GM23338 (cell line): Measurements from ENCODE around the gene MATN3. TPM values are rescaled to one million over a fixed set of nuclear protein-coding genes. Genes with fewer than 3 reads are reported as not detected.

ENCODE experiments used
- ATAC-seq: fragments of 200-7000 bp; cut with Tn5 transposase; 3 replicates; pipeline ENCODE4 v1.9.1; 2020
- DNase-seq: peaks from one replicate; pipeline ENCODE4 v3.0.0-alpha.2; 2015; ENCODE audit warnings: low spot score
- H2AFZ ChIP-seq: fragments of 200-600 bp; sonication (generic); 2 replicates; pipeline ENCODE4 v1.8.0; 2016; ENCODE audit warnings: antibody characterized with exemption, mild to moderate bottlenecking, moderate library complexity
- H3F3A ChIP-seq: fragments of 200-600 bp; sonication (generic); replicated peaks from 2 replicates; pipeline ENCODE4 v1.8.0; 2017; ENCODE audit warnings: antibody characterized with exemption, mixed run types, low read depth
- H3K27ac ChIP-seq: fragments of 200-600 bp; sonication (generic); 2 replicates; pipeline ENCODE4 v1.6.1; 2016; ENCODE audit warnings: low read depth
- H3K27me3 ChIP-seq: fragments of 200-600 bp; sonication (generic); 2 replicates; pipeline ENCODE4 v1.8.0; 2016; ENCODE audit warnings: mild to moderate bottlenecking, mixed run types, moderate library complexity; ENCODE audit not compliant: insufficient read depth
- H3K36me3 ChIP-seq: fragments of 200-600 bp; sonication (generic); 2 replicates; pipeline ENCODE4 v1.8.0; 2016; ENCODE audit warnings: mild to moderate bottlenecking; ENCODE audit not compliant: insufficient read depth
- H3K4me1 ChIP-seq: fragments of 200-600 bp; sonication (generic); 2 replicates; pipeline ENCODE4 v1.8.0; 2016; ENCODE audit warnings: mild to moderate bottlenecking, moderate library complexity; ENCODE audit not compliant: insufficient read depth
- H3K4me2 ChIP-seq: fragments of 200-600 bp; sonication (generic); 2 replicates; pipeline ENCODE4 v1.7.1; 2017; ENCODE audit warnings: mixed run types
- H3K4me3 ChIP-seq: fragments of 200-600 bp; sonication (generic); 2 replicates; pipeline ENCODE4 v1.6.1; 2016; ENCODE audit warnings: mixed run types
- H3K79me2 ChIP-seq: fragments of 200-600 bp; sonication (generic); replicated peaks from 2 replicates; pipeline ENCODE4 v1.8.0; 2017; ENCODE audit warnings: mild to moderate bottlenecking; ENCODE audit not compliant: insufficient read depth
- H3K9me2 ChIP-seq: fragments of 200-600 bp; sonication (generic); 2 replicates; pipeline ENCODE4 v1.8.0; 2017; ENCODE audit not compliant: insufficient read depth
- H4K20me1 ChIP-seq: fragments of 200-600 bp; sonication (generic); replicated peaks from 2 replicates; pipeline ENCODE4 v1.8.0; 2017; ENCODE audit warnings: mild to moderate bottlenecking; ENCODE audit not compliant: insufficient read depth
- H3K27ac Mint-ChIP-seq: 2 replicates; pipeline ENCODE4 v1.8.0; 2020; ENCODE audit warnings: inconsistent platforms, mild to moderate bottlenecking, moderate library complexity, mixed read lengths
- H3K27me3 Mint-ChIP-seq: 3 replicates; pipeline ENCODE4 v1.8.0; 2022; ENCODE audit warnings: low read depth, mild to moderate bottlenecking, moderate library complexity, mixed read lengths, inconsistent platforms; ENCODE audit not compliant: insufficient read depth, poor library complexity
- H3K36me3 Mint-ChIP-seq: 3 replicates; pipeline ENCODE4 v1.8.0; 2021; ENCODE audit warnings: low read depth, mild to moderate bottlenecking, inconsistent platforms, moderate library complexity, mixed read lengths
- H3K4me1 Mint-ChIP-seq: 3 replicates; pipeline ENCODE4 v1.8.0; 2020; ENCODE audit warnings: mild to moderate bottlenecking, inconsistent platforms, mixed read lengths
- H3K4me3 Mint-ChIP-seq: 3 replicates; pipeline ENCODE4 v1.8.0; 2021; ENCODE audit warnings: moderate library complexity, mild to moderate bottlenecking, inconsistent platforms, mixed read lengths
- H3K9me3 Mint-ChIP-seq: 3 replicates; pipeline ENCODE4 v1.8.0; 2020; ENCODE audit warnings: moderate library complexity, mild to moderate bottlenecking, inconsistent platforms, mixed read lengths
- CREB1 ChIP-seq: fragments of 250-450 bp; sonication (Bioruptor Pico); IDR thresholded peaks from 2 replicates; pipeline ENCODE4 v1.5.0; 2020; ENCODE audit warnings: low read depth, mild to moderate bottlenecking, moderate library complexity
- EZH2 ChIP-seq: fragments of 200-600 bp; sonication (generic); IDR thresholded peaks from one replicate; pipeline ENCODE4 v1.8.0; 2017; ENCODE audit warnings: antibody characterized with exemption, mild to moderate bottlenecking, low read depth; ENCODE audit not compliant: unreplicated experiment
- EZH2phosphoT487 ChIP-seq: fragments of 200-600 bp; sonication (generic); IDR thresholded peaks from one replicate; pipeline ENCODE4 v1.8.1; 2018; ENCODE audit warnings: antibody characterized with exemption; ENCODE audit not compliant: unreplicated experiment
- NANOG ChIP-seq: IDR thresholded peaks from 2 replicates; pipeline ENCODE4 v1.6.1; 2016; ENCODE audit warnings: antibody characterized with exemption, borderline replicate concordance
- POLR2AphosphoS5 ChIP-seq: IDR thresholded peaks from 2 replicates; pipeline ENCODE4 v1.6.1; 2016; ENCODE audit warnings: antibody characterized with exemption, low read depth
- STAT1 ChIP-seq: IDR thresholded peaks from one replicate; pipeline ENCODE4 v1.6.1; 2016; ENCODE audit warnings: antibody characterized with exemption; ENCODE audit not compliant: unreplicated experiment
- ZNF114 ChIP-seq: fragments of 250-450 bp; sonication (Bioruptor Pico); IDR thresholded peaks from 2 replicates; pipeline ENCODE4 v1.5.0; 2020; ENCODE audit warnings: mild to moderate bottlenecking, moderate library complexity
- ZNF331 ChIP-seq: fragments of 250-450 bp; sonication (Bioruptor Pico); IDR thresholded peaks from 2 replicates; pipeline ENCODE4 v1.5.0; 2020; ENCODE audit warnings: low read depth, mild to moderate bottlenecking, moderate library complexity
- polyA plus RNA-seq: library from polyadenylated mRNA; unstranded; fragments of >200 nt; fragmentation: Nextera tagmentation; extraction: Ambion mirVana; gene quantifications from 2 replicates; pipeline ENCODE4 v1.2.1, GENCODE V29; 2016
- total RNA-seq: library from RNA; depleted of rRNA; stranded (reverse); fragments of >200 nt; shearing (Covaris generic); gene quantifications from 2 replicates; pipeline ENCODE4 v1.2.3, GENCODE V29; 2014
- TF ChIP-seq, protein P1 (sequence below): fragments of 250-450 bp; sonication (Bioruptor Pico); IDR thresholded peaks from 2 replicates; pipeline ENCODE4 v1.5.0; 2020; ENCODE audit warnings: mild to moderate bottlenecking, moderate library complexity
- TF ChIP-seq, protein P2 (sequence below): IDR thresholded peaks from 2 replicates; pipeline ENCODE4 v1.6.1; 2016; ENCODE audit warnings: antibody characterized with exemption
- TF ChIP-seq, protein P3 (sequence below), 2 experiments: fragments of 200-600 bp in 1 of 2; sonication (generic) in 1 of 2; conservative IDR thresholded peaks; 2 replicates each; pipeline versions ENCODE4 v1.5.1 to v1.6.1; 2016 to 2017; ENCODE audit warnings: antibody characterized with exemption in 2 of 2, low read depth in 2 of 2, mild to moderate bottlenecking in 2 of 2, moderate library complexity in 1 of 2

Gene MATN3
- total and polyA plus RNA-seq, 2 experiments from 2014 or later = 4.6 to 6.4 TPM

DNA sequence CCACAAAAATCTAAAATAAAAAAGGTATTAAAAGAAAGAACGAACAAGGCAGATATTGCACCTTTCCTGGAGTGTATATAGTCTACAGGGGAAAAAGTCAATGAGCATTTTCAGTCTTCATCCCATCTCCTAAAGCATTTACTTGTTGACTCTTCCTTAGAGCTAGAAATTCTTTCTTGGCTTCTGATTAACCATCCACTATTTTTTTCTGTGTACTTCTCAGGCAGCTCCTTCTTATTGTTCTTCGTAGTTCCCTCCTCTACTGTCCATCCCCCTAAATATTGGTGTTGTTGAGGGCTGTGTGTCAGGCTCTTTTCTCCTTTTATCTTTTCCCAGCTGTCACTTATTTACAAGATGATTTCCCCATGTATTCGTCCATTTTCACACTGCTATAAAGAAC is 42.5 kb upstream of the MATN3 start:
- Mint-ChIP-seq H3K4me3 (no peak overlapping the region), H3K36me3 (no peaks in the 10 kb centered on the region), H3K27me3 (peaks cover 3% of the 10 kb centered on the region), H3K27ac (no peak overlapping the region), H3K4me1 (no peaks in the 10 kb centered on the region; the same call in 2 of the 3 replicates), H3K9me3 (no peaks in the 10 kb centered on the region)
- Histone ChIP-seq H3K4me2 (no peak overlapping the region), H3K79me2 (peaks cover 11% of the 10 kb centered on the region), H2AFZ (no peak overlapping the region), H3K9me2 (no peaks in the 10 kb centered on the region), H3K27me3 (no peaks in the 10 kb centered on the region), H3K36me3 (no peaks in the 10 kb centered on the region), H3K27ac (no peak overlapping the region), H4K20me1 (no peaks in the 10 kb centered on the region; the same call in 1 of the 2 replicates), H3F3A (no peaks in the 10 kb centered on the region), H3K4me3 (no peak overlapping the region), H3K4me1 (no peaks in the 10 kb centered on the region; the same call in 1 of the 2 replicates)
- DNase-seq (no peak), ATAC-seq (no peak)
- TF ChIP-seq, protein P1, sequence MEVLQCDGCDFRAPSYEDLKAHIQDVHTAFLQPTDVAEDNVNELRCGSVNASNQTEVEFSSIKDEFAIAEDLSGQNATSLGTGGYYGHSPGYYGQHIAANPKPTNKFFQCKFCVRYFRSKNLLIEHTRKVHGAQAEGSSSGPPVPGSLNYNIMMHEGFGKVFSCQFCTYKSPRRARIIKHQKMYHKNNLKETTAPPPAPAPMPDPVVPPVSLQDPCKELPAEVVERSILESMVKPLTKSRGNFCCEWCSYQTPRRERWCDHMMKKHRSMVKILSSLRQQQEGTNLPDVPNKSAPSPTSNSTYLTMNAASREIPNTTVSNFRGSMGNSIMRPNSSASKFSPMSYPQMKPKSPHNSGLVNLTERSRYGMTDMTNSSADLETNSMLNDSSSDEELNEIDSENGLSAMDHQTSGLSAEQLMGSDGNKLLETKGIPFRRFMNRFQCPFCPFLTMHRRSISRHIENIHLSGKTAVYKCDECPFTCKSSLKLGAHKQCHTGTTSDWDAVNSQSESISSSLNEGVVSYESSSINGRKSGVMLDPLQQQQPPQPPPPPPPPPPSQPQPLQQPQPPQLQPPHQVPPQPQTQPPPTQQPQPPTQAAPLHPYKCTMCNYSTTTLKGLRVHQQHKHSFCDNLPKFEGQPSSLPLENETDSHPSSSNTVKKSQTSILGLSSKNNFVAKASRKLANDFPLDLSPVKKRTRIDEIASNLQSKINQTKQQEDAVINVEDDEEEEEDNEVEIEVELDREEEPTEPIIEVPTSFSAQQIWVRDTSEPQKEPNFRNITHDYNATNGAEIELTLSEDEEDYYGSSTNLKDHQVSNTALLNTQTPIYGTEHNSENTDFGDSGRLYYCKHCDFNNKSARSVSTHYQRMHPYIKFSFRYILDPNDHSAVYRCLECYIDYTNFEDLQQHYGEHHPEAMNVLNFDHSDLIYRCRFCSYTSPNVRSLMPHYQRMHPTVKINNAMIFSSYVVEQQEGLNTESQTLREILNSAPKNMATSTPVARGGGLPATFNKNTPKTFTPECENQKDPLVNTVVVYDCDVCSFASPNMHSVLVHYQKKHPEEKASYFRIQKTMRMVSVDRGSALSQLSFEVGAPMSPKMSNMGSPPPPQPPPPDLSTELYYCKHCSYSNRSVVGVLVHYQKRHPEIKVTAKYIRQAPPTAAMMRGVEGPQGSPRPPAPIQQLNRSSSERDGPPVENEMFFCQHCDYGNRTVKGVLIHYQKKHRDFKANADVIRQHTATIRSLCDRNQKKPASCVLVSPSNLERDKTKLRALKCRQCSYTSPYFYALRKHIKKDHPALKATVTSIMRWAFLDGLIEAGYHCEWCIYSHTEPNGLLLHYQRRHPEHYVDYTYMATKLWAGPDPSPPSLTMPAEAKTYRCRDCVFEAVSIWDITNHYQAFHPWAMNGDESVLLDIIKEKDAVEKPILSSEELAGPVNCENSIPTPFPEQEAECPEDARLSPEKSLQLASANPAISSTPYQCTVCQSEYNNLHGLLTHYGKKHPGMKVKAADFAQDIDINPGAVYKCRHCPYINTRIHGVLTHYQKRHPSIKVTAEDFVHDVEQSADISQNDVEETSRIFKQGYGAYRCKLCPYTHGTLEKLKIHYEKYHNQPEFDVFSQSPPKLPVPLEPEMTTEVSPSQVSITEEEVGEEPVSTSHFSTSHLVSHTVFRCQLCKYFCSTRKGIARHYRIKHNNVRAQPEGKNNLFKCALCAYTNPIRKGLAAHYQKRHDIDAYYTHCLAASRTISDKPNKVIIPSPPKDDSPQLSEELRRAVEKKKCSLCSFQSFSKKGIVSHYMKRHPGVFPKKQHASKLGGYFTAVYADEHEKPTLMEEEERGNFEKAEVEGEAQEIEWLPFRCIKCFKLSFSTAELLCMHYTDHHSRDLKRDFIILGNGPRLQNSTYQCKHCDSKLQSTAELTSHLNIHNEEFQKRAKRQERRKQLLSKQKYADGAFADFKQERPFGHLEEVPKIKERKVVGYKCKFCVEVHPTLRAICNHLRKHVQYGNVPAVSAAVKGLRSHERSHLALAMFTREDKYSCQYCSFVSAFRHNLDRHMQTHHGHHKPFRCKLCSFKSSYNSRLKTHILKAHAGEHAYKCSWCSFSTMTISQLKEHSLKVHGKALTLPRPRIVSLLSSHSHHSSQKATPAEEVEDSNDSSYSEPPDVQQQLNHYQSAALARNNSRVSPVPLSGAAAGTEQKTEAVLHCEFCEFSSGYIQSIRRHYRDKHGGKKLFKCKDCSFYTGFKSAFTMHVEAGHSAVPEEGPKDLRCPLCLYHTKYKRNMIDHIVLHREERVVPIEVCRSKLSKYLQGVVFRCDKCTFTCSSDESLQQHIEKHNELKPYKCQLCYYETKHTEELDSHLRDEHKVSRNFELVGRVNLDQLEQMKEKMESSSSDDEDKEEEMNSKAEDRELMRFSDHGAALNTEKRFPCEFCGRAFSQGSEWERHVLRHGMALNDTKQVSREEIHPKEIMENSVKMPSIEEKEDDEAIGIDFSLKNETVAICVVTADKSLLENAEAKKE = no peak
- TF ChIP-seq NANOG (no peak), EZH2 (no peak), STAT1 (no peak), EZH2phosphoT487 (no peak), ZNF331 (CRISPR knock-in tag) (no peak), CREB1 (CRISPR knock-in tag) (no peak), POLR2AphosphoS5 (no peak), ZNF114 (no peak)
- TF ChIP-seq, protein P2, sequence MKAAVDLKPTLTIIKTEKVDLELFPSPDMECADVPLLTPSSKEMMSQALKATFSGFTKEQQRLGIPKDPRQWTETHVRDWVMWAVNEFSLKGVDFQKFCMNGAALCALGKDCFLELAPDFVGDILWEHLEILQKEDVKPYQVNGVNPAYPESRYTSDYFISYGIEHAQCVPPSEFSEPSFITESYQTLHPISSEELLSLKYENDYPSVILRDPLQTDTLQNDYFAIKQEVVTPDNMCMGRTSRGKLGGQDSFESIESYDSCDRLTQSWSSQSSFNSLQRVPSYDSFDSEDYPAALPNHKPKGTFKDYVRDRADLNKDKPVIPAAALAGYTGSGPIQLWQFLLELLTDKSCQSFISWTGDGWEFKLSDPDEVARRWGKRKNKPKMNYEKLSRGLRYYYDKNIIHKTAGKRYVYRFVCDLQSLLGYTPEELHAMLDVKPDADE = no peak
- TF ChIP-seq, protein P3, sequence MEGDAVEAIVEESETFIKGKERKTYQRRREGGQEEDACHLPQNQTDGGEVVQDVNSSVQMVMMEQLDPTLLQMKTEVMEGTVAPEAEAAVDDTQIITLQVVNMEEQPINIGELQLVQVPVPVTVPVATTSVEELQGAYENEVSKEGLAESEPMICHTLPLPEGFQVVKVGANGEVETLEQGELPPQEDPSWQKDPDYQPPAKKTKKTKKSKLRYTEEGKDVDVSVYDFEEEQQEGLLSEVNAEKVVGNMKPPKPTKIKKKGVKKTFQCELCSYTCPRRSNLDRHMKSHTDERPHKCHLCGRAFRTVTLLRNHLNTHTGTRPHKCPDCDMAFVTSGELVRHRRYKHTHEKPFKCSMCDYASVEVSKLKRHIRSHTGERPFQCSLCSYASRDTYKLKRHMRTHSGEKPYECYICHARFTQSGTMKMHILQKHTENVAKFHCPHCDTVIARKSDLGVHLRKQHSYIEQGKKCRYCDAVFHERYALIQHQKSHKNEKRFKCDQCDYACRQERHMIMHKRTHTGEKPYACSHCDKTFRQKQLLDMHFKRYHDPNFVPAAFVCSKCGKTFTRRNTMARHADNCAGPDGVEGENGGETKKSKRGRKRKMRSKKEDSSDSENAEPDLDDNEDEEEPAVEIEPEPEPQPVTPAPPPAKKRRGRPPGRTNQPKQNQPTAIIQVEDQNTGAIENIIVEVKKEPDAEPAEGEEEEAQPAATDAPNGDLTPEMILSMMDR (conservative IDR thresholded peaks at IDR 0.05; ENCODE audit: low read depth in 2 of 2) = no peak
